Uterus (tissue), 2 donors: ENCODE results near the gene GFER.

Experiments used
- POLR2A ChIP-seq, 2 donors: fragments of 450-650 bp; IDR thresholded peaks; one replicate each; pipeline ENCODE4 v1.6.1; 2016; ENCODE audit warnings: antibody characterized with exemption in 2 of 2, mild to moderate bottlenecking in 1 of 2, moderate library complexity in 1 of 2
- TF ChIP-seq, protein P1 (sequence below), 4 experiments: fragments of 200-600 bp in 2 of 4; fragments of 450-650 bp in 2 of 4; sonication (generic) in 2 of 4; IDR thresholded peaks; one replicate each; pipeline ENCODE4 v1.5.1; 2016 to 2019; ENCODE audit warnings: antibody characterized with exemption in 4 of 4, mild to moderate bottlenecking in 2 of 4, moderate library complexity in 1 of 4

DNA sequence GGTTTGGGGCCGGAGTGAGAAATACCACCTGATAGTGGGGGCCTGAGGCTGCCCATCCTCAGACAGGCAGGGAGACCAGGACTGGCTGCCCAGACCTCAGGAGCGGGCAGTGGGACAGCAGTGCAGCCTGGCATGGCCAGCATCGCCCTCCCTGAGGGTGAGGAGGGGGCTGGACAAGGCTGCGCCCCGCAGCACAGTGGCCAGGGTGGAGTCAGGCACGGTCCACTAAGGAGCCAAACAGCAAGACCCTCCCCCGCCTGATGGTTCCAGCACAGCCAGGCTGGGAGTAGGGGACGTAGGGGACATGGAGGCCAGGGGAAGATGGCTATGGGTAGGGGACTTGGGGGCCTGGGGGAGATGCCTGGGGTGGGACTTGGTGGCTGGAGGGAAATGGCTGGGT, 22.3 kb downstream of the GFER start:
- TF ChIP-seq, protein P1, sequence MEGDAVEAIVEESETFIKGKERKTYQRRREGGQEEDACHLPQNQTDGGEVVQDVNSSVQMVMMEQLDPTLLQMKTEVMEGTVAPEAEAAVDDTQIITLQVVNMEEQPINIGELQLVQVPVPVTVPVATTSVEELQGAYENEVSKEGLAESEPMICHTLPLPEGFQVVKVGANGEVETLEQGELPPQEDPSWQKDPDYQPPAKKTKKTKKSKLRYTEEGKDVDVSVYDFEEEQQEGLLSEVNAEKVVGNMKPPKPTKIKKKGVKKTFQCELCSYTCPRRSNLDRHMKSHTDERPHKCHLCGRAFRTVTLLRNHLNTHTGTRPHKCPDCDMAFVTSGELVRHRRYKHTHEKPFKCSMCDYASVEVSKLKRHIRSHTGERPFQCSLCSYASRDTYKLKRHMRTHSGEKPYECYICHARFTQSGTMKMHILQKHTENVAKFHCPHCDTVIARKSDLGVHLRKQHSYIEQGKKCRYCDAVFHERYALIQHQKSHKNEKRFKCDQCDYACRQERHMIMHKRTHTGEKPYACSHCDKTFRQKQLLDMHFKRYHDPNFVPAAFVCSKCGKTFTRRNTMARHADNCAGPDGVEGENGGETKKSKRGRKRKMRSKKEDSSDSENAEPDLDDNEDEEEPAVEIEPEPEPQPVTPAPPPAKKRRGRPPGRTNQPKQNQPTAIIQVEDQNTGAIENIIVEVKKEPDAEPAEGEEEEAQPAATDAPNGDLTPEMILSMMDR (IDR thresholded peaks at IDR 0.05) = no peak
- TF ChIP-seq POLR2A (IDR thresholded peaks at IDR 0.05) = no peak
